HG03558 (cell line): ENCODE measurements around the gene TUSC2.

Experiments
- ATAC-seq: cut with Tn5 transposase; IDR thresholded peaks from one replicate; pipeline ENCODE4 v1.9.1; 2021; ENCODE audit warnings: moderate number of reproducible peaks; ENCODE audit not compliant: unreplicated experiment; ENCODE audit errors: extremely low read depth

Gene TUSC2

GRCh38 chr3:50338965-50339364 is 10.9 kb upstream of the TUSC2 start:
- ATAC-seq = no peak

- peak; percentile 63 for ATAC-seq
Observed at GRCh38 chr3:50337175-50337861, 9.3 kb upstream of the TUSC2 start.

- peak; percentile 1 for ATAC-seq
Observed at GRCh38 chr3:50336452-50337174, 8.6 kb upstream of the TUSC2 start.

GRCh38 chr3:50334339-50335075 is 6.5 kb upstream of the TUSC2 start:
- ATAC-seq = no peak

GRCh38 chr3:50333744-50334328 is 5.8 kb upstream of the TUSC2 start:
- no peak for ATAC-seq

GRCh38 chr3:50331364-50331907 is 3.4 kb upstream of the TUSC2 start:
- ATAC-seq = no peak

- ATAC-seq = no peak
Observed at GRCh38 chr3:50330330-50330729, 2.3 kb upstream of the TUSC2 start.

- no peak for ATAC-seq
Observed at GRCh38 chr3:50327129-50327528, 894 bp downstream of the TUSC2 start.

GRCh38 chr3:50326182-50326541 is 1.9 kb downstream of the TUSC2 start:
- ATAC-seq = no peak

- ATAC-seq = no peak
Observed at GRCh38 chr3:50325497-50326181, 2.4 kb downstream of the TUSC2 start.

GRCh38 chr3:50325113-50325480 is 2.9 kb downstream of the TUSC2 start:
- no peak for ATAC-seq

GRCh38 chr3:50324351-50325112 is 3.5 kb downstream of the TUSC2 start:
- ATAC-seq = no peak

- no peak for ATAC-seq
Observed at GRCh38 chr3:50323614-50324199, 4.3 kb downstream of the TUSC2 start.

- ATAC-seq = no peak
Observed at GRCh38 chr3:50323092-50323600, 4.9 kb downstream of the TUSC2 start.

- no peak for ATAC-seq
Observed at GRCh38 chr3:50322386-50323091, 5.5 kb downstream of the TUSC2 start, which contains the start of gene HYAL2. Gene HYAL2, minus strand, starts transcription at chr3:50322745. Its CDS starts 2,256 bp downstream, at chr3:50320489.

GRCh38 chr3:50322115-50322385 is 6.0 kb downstream of the TUSC2 start:
- no peak for ATAC-seq

GRCh38 chr3:50321336-50322114 is 6.5 kb downstream of the TUSC2 start:
- ATAC-seq = peak; percentile 33
